Trophoblast cell (in vitro differentiated cells and primary cell): ENCODE measurements around the gene USP7.

Experiments used
- DNase-seq, 2 donors: peaks; one replicate each; pipeline ENCODE4 v3.0.0-alpha.2; 2016
- H2AFZ ChIP-seq: 2 replicates; pipeline ENCODE4 v1.6.1; 2013; ENCODE audit warnings: low read length, moderate library complexity, mild to moderate bottlenecking; ENCODE audit not compliant: insufficient read depth, poor library complexity
- H2AK5ac ChIP-seq: 2 replicates; pipeline ENCODE4 v1.6.1; 2013; ENCODE audit warnings: mild to moderate bottlenecking, low read length
- H2BK120ac ChIP-seq: 2 replicates; pipeline ENCODE4 v1.6.1; 2013; ENCODE audit warnings: low read length, mild to moderate bottlenecking, moderate library complexity; ENCODE audit not compliant: insufficient read depth, poor library complexity
- H2BK12ac ChIP-seq: 2 replicates; pipeline ENCODE4 v1.6.1; 2013; ENCODE audit warnings: mild to moderate bottlenecking, low read length, moderate library complexity
- H2BK5ac ChIP-seq: 2 replicates; pipeline ENCODE4 v1.6.1; 2013; ENCODE audit warnings: low read length, low read depth, moderate library complexity, mild to moderate bottlenecking; ENCODE audit not compliant: poor library complexity
- H3K14ac ChIP-seq: 2 replicates; pipeline ENCODE4 v1.6.1; 2013; ENCODE audit warnings: mild to moderate bottlenecking, low read length
- H3K18ac ChIP-seq: 2 replicates; pipeline ENCODE4 v1.6.1; 2013; ENCODE audit warnings: mild to moderate bottlenecking, low read length
- H3K23ac ChIP-seq: 2 replicates; pipeline ENCODE4 v1.6.1; 2013; ENCODE audit warnings: low read length
- H3K27ac ChIP-seq: 2 replicates; pipeline ENCODE4 v1.5.1; 2013; ENCODE audit warnings: low read depth, mild to moderate bottlenecking, inconsistent platforms, low read length, moderate library complexity
- H3K27me3 ChIP-seq: 2 replicates; pipeline ENCODE4 v1.6.1; 2013; ENCODE audit warnings: inconsistent platforms, mild to moderate bottlenecking, low read length, moderate library complexity; ENCODE audit not compliant: insufficient read depth
- H3K36me3 ChIP-seq, 2 experiments: 1 replicate in 1 of 2; 2 replicates in 1 of 2; pipeline ENCODE4 v1.6.1; 2013; ENCODE audit warnings: low read length in 2 of 2, mild to moderate bottlenecking in 2 of 2, moderate library complexity in 1 of 2; ENCODE audit not compliant: insufficient read depth in 2 of 2, control insufficient read depth in 1 of 2
- H3K4ac ChIP-seq: 2 replicates; pipeline ENCODE4 v1.6.1; 2013; ENCODE audit warnings: low read depth, mild to moderate bottlenecking, low read length, moderate library complexity
- H3K4me1 ChIP-seq, 2 experiments: 1 replicate in 1 of 2; 2 replicates in 1 of 2; pipeline ENCODE4 v1.6.1; 2013; ENCODE audit warnings: low read length in 2 of 2, mild to moderate bottlenecking in 2 of 2, moderate library complexity in 1 of 2; ENCODE audit not compliant: insufficient read depth in 2 of 2, control insufficient read depth in 1 of 2
- H3K4me2 ChIP-seq: 2 replicates; pipeline ENCODE4 v1.6.1; 2013; ENCODE audit warnings: inconsistent platforms, mild to moderate bottlenecking, low read length, moderate library complexity
- H3K4me3 ChIP-seq: 2 replicates; pipeline ENCODE4 v1.5.1; 2013; ENCODE audit warnings: mild to moderate bottlenecking, low read depth, low read length, inconsistent platforms
- H3K79me1 ChIP-seq: one replicate; pipeline ENCODE4 v1.6.1; 2013; ENCODE audit warnings: low read length
- H3K79me2 ChIP-seq: 2 replicates; pipeline ENCODE4 v1.6.1; 2013; ENCODE audit warnings: low read length, mild to moderate bottlenecking; ENCODE audit not compliant: control insufficient read depth, insufficient read depth, poor library complexity
- H3K9ac ChIP-seq: 2 replicates; pipeline ENCODE4 v1.6.1; 2013; ENCODE audit warnings: mild to moderate bottlenecking, low read length
- H3K9me3 ChIP-seq: 2 replicates; pipeline ENCODE4 v1.6.1; 2013; ENCODE audit warnings: low read depth, mild to moderate bottlenecking, control low read depth, inconsistent platforms, low read length; ENCODE audit not compliant: insufficient read depth
- H4K12ac ChIP-seq: 2 replicates; pipeline ENCODE4 v1.6.1; 2013; ENCODE audit warnings: low read depth, mild to moderate bottlenecking, low read length, moderate library complexity
- H4K8ac ChIP-seq: 2 replicates; pipeline ENCODE4 v1.6.1; 2013; ENCODE audit warnings: low read depth, mild to moderate bottlenecking, low read length, moderate library complexity
- H4K91ac ChIP-seq: one replicate; pipeline ENCODE4 v1.6.1; 2013; ENCODE audit warnings: low read depth, mild to moderate bottlenecking, low read length, moderate library complexity
- WGBS: extraction: QIAGEN DNeasy Blood & Tissue Kit; methylation state at CpG from one replicate; pipeline ENCODE4 v1.1.7; 2013; ENCODE audit warnings: missing lambda C conversion rate; ENCODE audit not compliant: insufficient read length, insufficient coverage; ENCODE audit errors: extremely low coverage; 5-methylcytosine and 5-hydroxymethylcytosine counted together

USP7 gene

DNA sequence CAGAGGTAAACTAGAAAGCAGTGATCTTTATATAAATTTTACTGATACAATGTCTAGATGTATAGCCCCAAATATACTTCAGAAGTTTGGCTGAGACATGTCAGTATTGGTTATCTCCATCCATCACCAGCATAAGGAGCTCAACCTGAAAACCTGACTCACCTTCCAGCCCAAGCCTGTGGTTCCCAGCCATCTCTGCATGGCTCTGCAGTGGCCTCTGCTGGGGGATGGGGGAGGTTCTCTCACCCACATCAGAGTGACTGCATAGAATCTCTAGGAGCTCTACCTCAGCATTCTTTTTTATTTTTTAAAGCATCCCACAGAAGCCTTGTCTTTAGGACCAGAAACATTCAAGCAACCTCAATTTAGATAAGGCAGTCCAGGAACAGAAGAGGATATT is 27.3 kb downstream of the USP7 start:
- Histone ChIP-seq H3K27me3 (no peaks in the 10 kb centered on the region), H3K14ac (no peak overlapping the region), H2AK5ac (no peak overlapping the region), H3K4me2 (no peak overlapping the region), H3K4me3 (no peak overlapping the region), H2BK12ac (no peak overlapping the region), H2BK5ac (no peak overlapping the region), H3K9me3 (no peaks in the 10 kb centered on the region), H4K91ac (no peak overlapping the region), H3K79me1 (no peaks in the 10 kb centered on the region), H3K18ac (no peak overlapping the region), H3K27ac (no peak overlapping the region), H2AFZ (no peak overlapping the region), H4K12ac (no peak overlapping the region), H4K8ac (no peak overlapping the region), H2BK120ac (no peak overlapping the region), H3K23ac (no peak overlapping the region), H3K9ac (no peak overlapping the region), H3K4ac (no peak overlapping the region), H3K4me1 (no peaks in the 10 kb centered on the region), H3K79me2 (peaks cover 14% of the 10 kb centered on the region), H3K36me3 (no peaks in the 10 kb centered on the region)
- peak; percentile 83 for DNase-seq

DNA sequence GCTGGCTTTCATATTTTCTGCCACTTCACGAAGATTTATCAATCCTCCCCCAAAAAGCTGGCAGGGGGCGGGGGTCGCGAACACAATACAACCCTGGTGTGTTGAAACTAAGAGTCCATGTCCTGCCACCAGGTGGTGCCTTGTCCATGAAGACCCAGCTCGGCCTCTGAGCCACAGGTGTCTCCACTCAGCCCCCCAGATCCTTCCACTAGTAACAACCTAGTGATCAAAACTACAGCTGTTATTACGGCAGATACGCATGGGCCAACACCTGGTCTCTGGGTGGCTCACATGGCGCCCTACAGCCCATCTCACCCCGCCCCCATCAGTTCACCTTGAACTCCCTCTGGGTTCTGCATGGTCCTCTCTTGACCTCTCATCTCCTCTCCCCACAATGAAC is 27.7 kb downstream of the USP7 start:
- Histone ChIP-seq H3K27ac (no peak overlapping the region), H3K14ac (no peak overlapping the region), H4K91ac (no peak overlapping the region), H4K8ac (no peak overlapping the region), H2AFZ (no peak overlapping the region), H2AK5ac (no peak overlapping the region), H3K36me3 (no peaks in the 10 kb centered on the region), H2BK5ac (no peak overlapping the region), H3K4me3 (no peak overlapping the region), H3K4me1 (no peaks in the 10 kb centered on the region), H3K4ac (peak overlapping the region; percentile 81), H3K79me1 (no peaks in the 10 kb centered on the region), H3K9me3 (no peaks in the 10 kb centered on the region), H4K12ac (no peak overlapping the region), H3K27me3 (no peaks in the 10 kb centered on the region), H3K23ac (no peak overlapping the region), H3K9ac (no peak overlapping the region), H3K18ac (no peak overlapping the region), H3K79me2 (peaks cover 13% of the 10 kb centered on the region), H2BK120ac (no peak overlapping the region), H2BK12ac (no peak overlapping the region), H3K4me2 (no peak overlapping the region)
- no CpG with 5 or more reads among the region's 9 CpGs for WGBS
- peak in 1 of 2 donors; percentile 17 for DNase-seq

DNA sequence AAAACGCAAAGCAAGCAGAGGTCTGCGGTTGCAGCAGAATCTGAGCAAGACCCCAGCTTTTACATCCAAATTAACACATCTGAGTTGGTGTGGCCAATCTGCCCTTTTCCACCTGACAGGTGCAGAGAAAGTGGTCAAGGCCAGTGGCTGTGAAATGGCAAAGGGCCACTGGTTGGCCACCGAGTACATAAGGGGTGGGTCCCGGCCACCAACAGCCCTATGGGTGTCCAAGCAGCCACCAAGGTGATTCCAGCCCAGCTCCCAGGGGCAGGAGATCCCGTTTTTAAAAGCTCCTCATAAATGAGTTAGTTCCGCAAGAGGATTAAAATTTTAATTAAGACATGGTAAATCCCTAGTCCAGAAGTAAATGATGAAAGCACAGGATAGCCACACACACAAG is 29.1 kb downstream of the USP7 start:
- no peak overlapping the region for H4K12ac ChIP-seq
- no peak overlapping the region for H3K4me2 ChIP-seq
- no peak overlapping the region for H2BK12ac ChIP-seq

DNA sequence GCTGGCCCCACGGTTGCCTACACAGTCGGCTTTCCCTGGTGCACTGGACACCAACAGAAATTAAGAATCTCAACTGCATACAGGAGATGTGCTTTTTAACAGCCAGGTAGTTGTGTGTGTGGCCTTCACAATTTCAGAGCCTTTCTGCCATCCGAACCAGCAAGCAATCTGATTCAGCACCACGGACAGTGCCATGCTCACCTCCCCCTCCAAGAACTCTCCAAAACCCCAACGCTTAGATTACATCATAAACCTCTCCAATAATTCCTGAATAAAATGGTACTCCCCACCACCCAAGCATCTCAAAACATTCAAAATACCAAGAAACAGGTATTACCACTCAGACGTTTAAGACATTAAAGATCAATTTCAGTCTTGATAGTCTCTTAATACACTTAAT is 31.8 kb downstream of the USP7 start:
- Histone ChIP-seq H2BK5ac (no peak overlapping the region), H3K4ac (peak overlapping the region; percentile 66), H2AK5ac (no peak overlapping the region), H4K12ac (no peak overlapping the region), H4K91ac (no peak overlapping the region), H3K18ac (no peak overlapping the region), H4K8ac (no peak overlapping the region), H3K14ac (no peak overlapping the region), H3K9ac (no peak overlapping the region), H3K9me3 (peaks cover 3% of the 10 kb centered on the region), H2BK12ac (no peak overlapping the region), H3K79me1 (no peaks in the 10 kb centered on the region), H3K36me3 (peaks cover 7 to 13% of the 10 kb centered on the region in 2 experiments), H3K4me1 (peaks cover 5% of the 10 kb centered on the region in 2 experiments), H3K79me2 (peaks cover 7% of the 10 kb centered on the region), H3K4me2 (no peak overlapping the region), H3K23ac (no peak overlapping the region), H2AFZ (no peak overlapping the region), H3K27ac (no peak overlapping the region), H3K4me3 (no peak overlapping the region), H2BK120ac (no peak overlapping the region), H3K27me3 (no peaks in the 10 kb centered on the region)
- WGBS, result no CpG with 5 or more reads among the region's 6 CpGs
- DNase-seq, result peak in 1 of 2 donors; percentile 38

More for the DNA sequence above, 29.1 kb downstream of the USP7 start:
- Histone ChIP-seq H3K9ac (no peak overlapping the region), H3K27me3 (no peaks in the 10 kb centered on the region), H2AK5ac (no peak overlapping the region), H3K79me2 (peaks cover 5% of the 10 kb centered on the region), H3K23ac (no peak overlapping the region), H3K18ac (no peak overlapping the region), H4K91ac (no peak overlapping the region), H3K4ac (peak overlapping the region; percentile 67), H4K8ac (no peak overlapping the region), H3K79me1 (no peaks in the 10 kb centered on the region), H3K4me1 (no peaks in the 10 kb centered on the region), H3K4me3 (no peak overlapping the region), H2AFZ (no peak overlapping the region), H3K36me3 (peaks cover 2 to 4% of the 10 kb centered on the region in 2 experiments), H2BK120ac (no peak overlapping the region), H3K27ac (no peak overlapping the region), H2BK5ac (no peak overlapping the region), H3K14ac (no peak overlapping the region), H3K9me3 (no peaks in the 10 kb centered on the region)
- DNase-seq, result no peak
- no CpG with 5 or more reads among the region's 6 CpGs for WGBS
